Stimulated activated CD4-positive, alpha-beta T cell treated with anti-CD3 and anti-CD28 coated beads, Interleukin-15, amount 100 ng/mL, for 1 hour (primary cell): ENCODE measurements around the gene SGO2.

Source experiments
- DNase-seq, 2 donors: peaks; one replicate each; pipeline ENCODE4 v3.0.0-alpha.2; 2020; ENCODE audit warnings: low read depth in 1 of 2, low spot score in 1 of 2

SGO2 gene, protein sequence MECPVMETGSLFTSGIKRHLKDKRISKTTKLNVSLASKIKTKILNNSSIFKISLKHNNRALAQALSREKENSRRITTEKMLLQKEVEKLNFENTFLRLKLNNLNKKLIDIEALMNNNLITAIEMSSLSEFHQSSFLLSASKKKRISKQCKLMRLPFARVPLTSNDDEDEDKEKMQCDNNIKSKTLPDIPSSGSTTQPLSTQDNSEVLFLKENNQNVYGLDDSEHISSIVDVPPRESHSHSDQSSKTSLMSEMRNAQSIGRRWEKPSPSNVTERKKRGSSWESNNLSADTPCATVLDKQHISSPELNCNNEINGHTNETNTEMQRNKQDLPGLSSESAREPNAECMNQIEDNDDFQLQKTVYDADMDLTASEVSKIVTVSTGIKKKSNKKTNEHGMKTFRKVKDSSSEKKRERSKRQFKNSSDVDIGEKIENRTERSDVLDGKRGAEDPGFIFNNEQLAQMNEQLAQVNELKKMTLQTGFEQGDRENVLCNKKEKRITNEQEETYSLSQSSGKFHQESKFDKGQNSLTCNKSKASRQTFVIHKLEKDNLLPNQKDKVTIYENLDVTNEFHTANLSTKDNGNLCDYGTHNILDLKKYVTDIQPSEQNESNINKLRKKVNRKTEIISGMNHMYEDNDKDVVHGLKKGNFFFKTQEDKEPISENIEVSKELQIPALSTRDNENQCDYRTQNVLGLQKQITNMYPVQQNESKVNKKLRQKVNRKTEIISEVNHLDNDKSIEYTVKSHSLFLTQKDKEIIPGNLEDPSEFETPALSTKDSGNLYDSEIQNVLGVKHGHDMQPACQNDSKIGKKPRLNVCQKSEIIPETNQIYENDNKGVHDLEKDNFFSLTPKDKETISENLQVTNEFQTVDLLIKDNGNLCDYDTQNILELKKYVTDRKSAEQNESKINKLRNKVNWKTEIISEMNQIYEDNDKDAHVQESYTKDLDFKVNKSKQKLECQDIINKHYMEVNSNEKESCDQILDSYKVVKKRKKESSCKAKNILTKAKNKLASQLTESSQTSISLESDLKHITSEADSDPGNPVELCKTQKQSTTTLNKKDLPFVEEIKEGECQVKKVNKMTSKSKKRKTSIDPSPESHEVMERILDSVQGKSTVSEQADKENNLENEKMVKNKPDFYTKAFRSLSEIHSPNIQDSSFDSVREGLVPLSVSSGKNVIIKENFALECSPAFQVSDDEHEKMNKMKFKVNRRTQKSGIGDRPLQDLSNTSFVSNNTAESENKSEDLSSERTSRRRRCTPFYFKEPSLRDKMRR

GRCh38 chr2:200525882-200526651 lies at the start of gene SGO2:
TSS of gene SGO2 (plus strand) at chr2:200526207. CDS start at chr2:200532976, 6,769 bp downstream.
- peak; percentile 89 to 92 for DNase-seq

DNA sequence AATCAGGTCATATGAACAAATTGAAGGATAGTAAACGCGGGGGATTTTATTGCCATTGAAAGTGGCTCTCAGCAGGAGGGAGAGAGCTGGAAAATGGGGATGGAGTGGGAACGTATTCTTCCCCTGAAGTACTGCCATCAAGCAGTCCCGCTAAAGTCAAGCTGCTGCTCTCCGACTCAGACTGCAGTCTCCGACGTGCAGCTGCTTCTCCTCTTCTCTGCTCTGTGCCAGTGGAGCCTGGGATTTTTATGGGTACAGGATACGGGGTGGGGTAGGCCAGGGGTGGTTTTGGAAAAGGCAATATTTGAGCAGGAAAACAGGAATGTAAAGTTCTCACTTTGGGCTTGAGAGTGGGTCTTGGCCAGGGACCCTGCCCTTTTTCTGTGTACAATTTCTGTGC lies 49.2 kb upstream of the SGO2 start:
- no peak for DNase-seq

DNA sequence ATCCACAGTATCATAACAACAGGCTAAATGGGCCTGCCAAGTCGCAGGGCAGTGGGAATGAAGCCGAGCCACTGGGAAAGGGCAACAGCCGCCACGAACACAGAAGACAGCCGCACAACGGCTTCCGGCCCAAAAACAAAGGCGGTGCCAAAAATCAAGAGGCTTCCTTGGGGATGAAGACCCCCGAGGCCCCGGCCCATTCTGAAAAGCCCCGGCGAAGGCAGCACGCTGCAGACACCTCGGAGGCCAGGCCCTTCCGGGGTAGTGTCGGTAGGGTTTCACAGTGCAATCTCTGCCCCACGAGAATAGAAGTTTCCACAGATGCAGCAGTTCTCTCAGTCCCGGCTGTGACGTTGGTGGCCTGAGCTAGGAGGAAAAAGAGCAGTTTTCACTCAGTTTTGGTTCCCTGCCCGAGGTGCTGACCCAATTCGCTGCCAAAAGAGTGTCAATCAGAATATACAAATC lies 48.3 kb upstream of the SGO2 start:
- no peak for DNase-seq

GRCh38 chr2:200479692-200480265 lies 46.2 kb upstream of the SGO2 start:
- no peak for DNase-seq

- DNase-seq, result no peak
These were observed 43.8 kb upstream of the SGO2 start for GRCh38 chr2:200482194-200482593.

DNA sequence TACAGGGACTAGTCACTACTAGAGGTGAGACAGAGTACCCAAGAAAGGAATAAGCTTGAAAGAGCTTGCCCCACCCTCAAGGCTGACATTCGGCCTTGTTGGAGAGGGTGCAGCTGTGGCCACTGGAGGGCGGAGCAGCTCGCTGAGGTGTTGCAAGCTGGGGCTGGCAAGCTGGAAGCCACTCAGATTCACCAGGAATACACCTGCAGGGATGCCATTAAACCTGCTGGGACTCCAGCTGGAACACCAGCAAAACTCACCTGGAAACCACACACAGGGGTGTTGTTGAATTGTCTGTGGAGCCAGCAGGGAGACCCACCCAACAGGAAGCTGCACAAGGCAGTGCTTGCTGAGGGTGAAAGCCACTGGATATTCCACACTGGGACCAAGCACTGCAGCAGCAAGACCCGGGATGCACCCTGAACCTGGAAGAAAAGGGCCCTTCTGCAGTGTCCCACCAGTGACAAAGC lies 42.2 kb upstream of the SGO2 start:
- DNase-seq, result no peak

GRCh38 chr2:200484934-200485333 lies 41.1 kb upstream of the SGO2 start:
- DNase-seq, result no peak

DNA sequence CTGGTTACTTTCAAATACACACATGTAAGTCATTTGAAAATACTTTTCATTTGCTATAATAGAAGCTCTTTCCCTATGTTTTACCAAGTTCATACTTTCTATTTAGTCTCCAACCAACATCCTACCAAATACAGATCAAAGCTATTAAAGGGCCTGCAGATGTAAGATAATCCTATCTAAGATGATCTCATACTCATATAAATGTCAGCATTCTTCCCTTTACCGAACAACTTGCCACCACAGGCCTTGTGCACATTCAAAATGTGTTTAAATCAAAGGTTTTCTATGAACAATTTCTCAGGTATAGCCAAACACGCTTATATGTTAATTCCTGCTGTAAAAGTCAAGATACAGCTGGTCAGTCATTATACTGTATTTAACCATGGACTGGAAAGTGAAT lies 39.5 kb upstream of the SGO2 start:
- no peak for DNase-seq

GRCh38 chr2:200488169-200488568 lies 37.8 kb upstream of the SGO2 start:
- DNase-seq, result no peak

- no peak for DNase-seq
These were observed 36.0 kb upstream of the SGO2 start for GRCh38 chr2:200490001-200490400.

DNA sequence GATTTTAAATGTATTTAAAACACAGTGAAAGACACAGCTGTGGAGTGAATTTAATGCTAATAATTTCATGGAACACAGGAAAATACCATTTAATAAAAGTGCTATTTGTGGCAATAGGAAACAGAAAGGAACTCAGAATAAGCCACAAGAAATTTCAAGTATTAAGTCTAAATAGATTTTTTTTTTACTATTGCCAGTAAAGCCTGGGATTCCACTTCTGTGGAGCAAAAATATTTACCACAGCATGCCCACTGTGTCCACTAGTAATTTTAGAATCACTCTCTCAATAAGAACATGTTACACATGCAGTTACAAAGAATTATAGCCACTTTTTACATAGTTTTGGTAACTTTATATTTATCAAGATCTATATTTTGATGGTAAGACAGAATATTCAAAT lies 33.4 kb upstream of the SGO2 start:
- DNase-seq, result no peak

DNA sequence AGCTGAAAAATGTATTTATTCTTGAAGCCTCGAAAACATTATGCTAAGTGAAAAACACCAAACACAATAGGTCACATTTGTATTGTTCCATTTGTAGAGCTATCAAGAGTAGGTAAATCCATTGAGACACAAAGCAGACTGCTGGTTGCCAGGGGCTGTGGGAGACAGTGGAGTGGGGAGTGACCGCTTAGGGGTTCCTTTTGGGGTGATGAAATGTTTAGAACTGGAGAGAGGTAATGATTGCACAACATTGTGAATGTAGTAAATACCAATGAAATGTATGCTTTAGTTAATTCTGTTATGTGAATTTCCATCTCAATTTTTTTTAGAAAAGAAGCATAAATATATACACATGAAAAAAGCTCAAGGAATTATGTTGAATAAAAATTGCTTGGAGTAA lies 32.0 kb upstream of the SGO2 start:
- DNase-seq, result no peak

- DNase-seq, result no peak
These were observed 29.3 kb upstream of the SGO2 start for GRCh38 chr2:200496696-200497095.

DNA sequence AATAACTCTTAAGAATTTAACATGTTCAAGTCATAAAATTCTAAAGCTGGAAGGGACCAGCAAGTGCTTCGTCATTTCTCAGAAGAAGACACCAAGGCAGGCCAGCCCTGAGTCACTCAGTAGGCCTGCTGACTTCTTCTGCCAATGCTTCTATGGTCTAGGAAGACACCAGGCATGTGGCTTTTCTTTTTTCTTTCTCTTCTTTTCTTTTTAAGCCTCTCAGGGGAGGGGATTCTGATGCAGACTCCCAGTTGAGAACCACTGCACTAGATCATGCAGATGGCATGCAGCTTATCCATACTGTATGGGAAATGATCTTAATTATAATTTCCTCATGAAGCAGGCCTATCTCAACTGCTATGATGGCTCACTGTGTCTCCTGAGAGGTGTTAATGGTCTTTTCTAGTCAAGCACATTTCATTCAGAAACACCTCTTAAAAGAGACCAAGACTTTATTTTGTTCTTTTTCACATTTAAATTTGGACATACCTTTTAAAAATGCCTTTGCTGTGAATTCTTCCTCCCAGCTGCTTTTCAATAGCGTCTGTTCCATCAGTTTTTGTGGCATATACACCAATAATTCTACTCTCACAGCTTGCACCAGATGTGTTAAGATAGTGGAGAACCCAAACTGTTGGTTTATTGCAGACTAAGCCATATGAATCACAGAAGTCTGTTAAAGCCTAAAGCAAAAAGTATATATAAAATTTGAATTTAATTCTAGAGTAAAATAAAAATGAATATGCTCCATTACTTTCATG lies 27.4 kb upstream of the SGO2 start:
- DNase-seq, result no peak

GRCh38 chr2:200502196-200502595 lies 23.8 kb upstream of the SGO2 start:
- no peak for DNase-seq

- DNase-seq, result no peak
These were observed 19.3 kb upstream of the SGO2 start for GRCh38 chr2:200506679-200507078.

- no peak for DNase-seq
These were observed 18.8 kb upstream of the SGO2 start for GRCh38 chr2:200507179-200507578.

GRCh38 chr2:200509235-200509611 lies 16.8 kb upstream of the SGO2 start:
- no peak for DNase-seq
